Measurements from ENCODE around the gene SCUBE2.

The SCUBE2 gene

GRCh38 chr11:9137293-9138132 lies 46.1 kb upstream of the SCUBE2 start:
- H3K4me3 ChIP-seq (replicated peaks; ENCODE audit: low read depth, low read length), result no peak overlapping the region
- peak; percentile 98 for TF ChIP-seq CTCF (IDR thresholded peaks at IDR 0.05; ENCODE audit: low read depth, low read length, missing control alignments)
- DNase-seq (ENCODE audit: extremely low read depth, low read depth), result peak; percentile 39

GRCh38 chr11:9136741-9137140 lies 45.3 kb upstream of the SCUBE2 start:
- no peak overlapping the region for H3K4me3 ChIP-seq (replicated peaks; ENCODE audit: low read depth, low read length)
- TF ChIP-seq CTCF (IDR thresholded peaks at IDR 0.05; ENCODE audit: low read depth, low read length, missing control alignments), result no peak
- DNase-seq (ENCODE audit: extremely low read depth, low read depth), result no peak

- TF ChIP-seq CTCF (IDR thresholded peaks at IDR 0.05; ENCODE audit: low read depth, low read length, missing control alignments), result no peak
- H3K4me3 ChIP-seq (replicated peaks; ENCODE audit: low read depth, low read length), result no peak overlapping the region
- no peak for DNase-seq (ENCODE audit: extremely low read depth, low read depth)
Observed at GRCh38 chr11:9133956-9134355, 42.6 kb upstream of the SCUBE2 start.

- H3K4me3 ChIP-seq (replicated peaks; ENCODE audit: low read depth, low read length), result no peak overlapping the region
- TF ChIP-seq CTCF (IDR thresholded peaks at IDR 0.05; ENCODE audit: low read depth, low read length, missing control alignments), result no peak
- DNase-seq (ENCODE audit: extremely low read depth, low read depth), result no peak
Observed at GRCh38 chr11:9132203-9132878, 40.9 kb upstream of the SCUBE2 start.

- no peak for TF ChIP-seq CTCF (IDR thresholded peaks at IDR 0.05; ENCODE audit: low read depth, low read length, missing control alignments)
- DNase-seq (ENCODE audit: extremely low read depth, low read depth), result no peak
- H3K4me3 ChIP-seq (replicated peaks; ENCODE audit: low read depth, low read length), result no peak overlapping the region
Observed at GRCh38 chr11:9130297-9130696, 38.9 kb upstream of the SCUBE2 start.

GRCh38 chr11:9126636-9127035 lies 35.2 kb upstream of the SCUBE2 start:
- no peak overlapping the region for H3K4me3 ChIP-seq (replicated peaks; ENCODE audit: low read depth, low read length)
- DNase-seq (ENCODE audit: extremely low read depth, low read depth), result no peak
- no peak for TF ChIP-seq CTCF (IDR thresholded peaks at IDR 0.05; ENCODE audit: low read depth, low read length, missing control alignments)
